OCI-LY7 (cell line): ENCODE measurements around the gene ESYT2.

Source experiments
- CTCF ChIP-seq: fragments of 200-600 bp; sonication (generic); conservative IDR thresholded peaks from 2 replicates; pipeline ENCODE4 v1.5.1; 2014; ENCODE audit warnings: mild to moderate bottlenecking, antibody characterized with exemption, low read length, moderate library complexity, mixed read lengths
- EZH2phosphoT487 ChIP-seq: fragments of 200-600 bp; sonication (generic); IDR thresholded peaks from 2 replicates; pipeline ENCODE4 v1.6.1; 2018; ENCODE audit warnings: low read depth, borderline replicate concordance, mild to moderate bottlenecking, mixed run types, antibody characterized with exemption, low read length, moderate library complexity, mixed read lengths

GRCh38 chr7:158864833-158865232 is 35.5 kb upstream of the ESYT2 start:
- TF ChIP-seq CTCF: no peak
- no peak for TF ChIP-seq EZH2phosphoT487
